GM12878 (cell line): ENCODE results near the gene NFKBIE. TPM values are rescaled to one million over a fixed set of nuclear protein-coding genes. Genes with fewer than 3 reads are reported as not detected.

Experiments used
- ASH2L ChIP-seq: fragments of 300-600, 200-600 bp; sonication (generic); IDR thresholded peaks from 2 replicates; pipeline ENCODE4 v1.6.1; 2017; ENCODE audit warnings: low read depth, mild to moderate bottlenecking, borderline replicate concordance
- ATF7 ChIP-seq: fragments of 450-650 bp; IDR thresholded peaks from 2 replicates; pipeline ENCODE4 v1.6.1; 2016; ENCODE audit warnings: low read depth, mild to moderate bottlenecking
- CBX3 ChIP-seq: fragments of 200-600 bp; sonication (generic); IDR thresholded peaks from 2 replicates; pipeline ENCODE4 v1.6.1; 2016; ENCODE audit warnings: low read depth, borderline replicate concordance
- CBX5 ChIP-seq: sonication (generic); IDR thresholded peaks from 2 replicates; pipeline ENCODE4 v1.6.1; 2016; ENCODE audit warnings: low read depth, moderate library complexity, mild to moderate bottlenecking, inconsistent platforms
- E4F1 ChIP-seq: fragments of 450-650 bp; IDR thresholded peaks from 2 replicates; pipeline ENCODE4 v1.6.1; 2018; ENCODE audit warnings: borderline replicate concordance, mild to moderate bottlenecking; ENCODE audit not compliant: partially characterized antibody
- EED ChIP-seq: sonication (generic); IDR thresholded peaks from 2 replicates; pipeline ENCODE4 v1.6.1; 2016; ENCODE audit warnings: antibody characterized with exemption, low read depth
- FOS ChIP-seq: IDR thresholded peaks from 3 replicates; pipeline ENCODE4 v1.6.1; 2011; ENCODE audit warnings: borderline replicate concordance; ENCODE audit not compliant: insufficient read length; ENCODE audit errors: extremely low read depth
- IKZF1 ChIP-seq: fragments of 450-650 bp; conservative IDR thresholded peaks from 2 replicates; pipeline ENCODE4 v1.6.1; 2017; ENCODE audit warnings: antibody characterized with exemption, mild to moderate bottlenecking
- IKZF2 ChIP-seq, 2 experiments: fragments of 450-650 bp; IDR thresholded peaks; 2 replicates each; pipeline ENCODE4 v1.6.1; 2017; ENCODE audit warnings: mild to moderate bottlenecking in 2 of 2, moderate library complexity in 2 of 2
- IRF3 ChIP-seq: fragments of 450-650 bp; IDR thresholded peaks from 2 replicates; pipeline ENCODE4 v1.6.1; 2014; ENCODE audit warnings: mild to moderate bottlenecking
- NBN ChIP-seq: fragments of 450-650 bp; IDR thresholded peaks from 2 replicates; pipeline ENCODE4 v1.6.1; 2016
- NFXL1 ChIP-seq: fragments of 450-650 bp; IDR thresholded peaks from 2 replicates; pipeline ENCODE4 v1.6.1; 2017; ENCODE audit warnings: antibody characterized with exemption, mild to moderate bottlenecking, borderline replicate concordance
- PML ChIP-seq: IDR thresholded peaks from 2 replicates; pipeline ENCODE4 v1.6.1; 2012; ENCODE audit warnings: low read length, inconsistent platforms
- RAD51 ChIP-seq: fragments of 450-650 bp; IDR thresholded peaks from 2 replicates; pipeline ENCODE4 v1.6.1; 2016; ENCODE audit warnings: moderate library complexity, mild to moderate bottlenecking, inconsistent platforms
- RELB ChIP-seq: fragments of 450-650 bp; IDR thresholded peaks from 2 replicates; pipeline ENCODE4 v1.6.1; 2017; ENCODE audit warnings: low read depth, mild to moderate bottlenecking, moderate library complexity
- RFX5 ChIP-seq: IDR thresholded peaks from 2 replicates; pipeline ENCODE4 v1.6.1; 2011; ENCODE audit warnings: low read depth, low read length, improper control_type of control experiment
- SIN3A ChIP-seq: IDR thresholded peaks from 2 replicates; pipeline ENCODE4 v1.6.1; 2012; ENCODE audit warnings: low read depth, low read length, improper control_type of control experiment
- SRF ChIP-seq, 2 experiments: IDR thresholded peaks; 2 replicates each; pipeline ENCODE4 v1.6.1; 2011; ENCODE audit warnings: low read depth in 2 of 2, low read length in 2 of 2, mild to moderate bottlenecking in 1 of 2, moderate library complexity in 1 of 2
- TARDBP ChIP-seq: IDR thresholded peaks from 2 replicates; pipeline ENCODE4 v1.6.1; 2016; ENCODE audit warnings: borderline replicate concordance
- ZNF622 ChIP-seq: fragments of 450-650 bp; IDR thresholded peaks from 2 replicates; pipeline ENCODE4 v1.6.1; 2017; ENCODE audit warnings: mild to moderate bottlenecking, inconsistent platforms
- polyA plus RNA-seq, 11 experiments: library from polyadenylated mRNA; depleted of rRNA in 4 of 11; unstranded in 6 of 11; stranded (reverse) in 5 of 11; fragments of >200 nt; fragmentation: Nextera tagmentation in 4 of 11; fragmentation: Illumina TruSeq in 1 of 11; extraction: Ambion mirVana in 4 of 11; extraction: Trizol in 1 of 11; gene quantifications; 1 replicate in 1 of 11; 2 replicates in 10 of 11; pipeline versions ENCODE4 v1.2.1 to v1.2.3, GENCODE V29; 2011 to 2016; ENCODE audit warnings: inconsistent platforms in 2 of 11, missing spikeins in 2 of 11, low read depth in 1 of 11
- total RNA-seq, 4 experiments: library from RNA; depleted of rRNA in 3 of 4; stranded (reverse); fragments of >200 nt in 3 of 4; fragmentation: Illumina TruSeq in 1 of 4; extraction: Trizol in 1 of 4; gene quantifications; 2 replicates each; pipeline versions ENCODE4 v1.2.1 to v1.2.3, GENCODE V29; 2013 to 2021
- TF ChIP-seq, protein P1 (sequence below): fragments of 450-650 bp; formaldehyde crosslinking; IDR thresholded peaks from 2 replicates; pipeline ENCODE4 v1.4.0; 2020; ENCODE audit warnings: mild to moderate bottlenecking, moderate library complexity
- TF ChIP-seq, protein P2 (sequence below): IDR thresholded peaks from 2 replicates; pipeline ENCODE4 v1.6.1; 2012; ENCODE audit warnings: low read depth, low read length, improper control_type of control experiment

The NFKBIE gene
- total and polyA plus RNA-seq, 10 of the 15 experiments (the other 5 are each of a cell fraction or from before 2014, with no cell fraction given): 10.4 to 106 (median 38.8) TPM

GRCh38 chr6:44246663-44247337, 18.6 kb downstream of the NFKBIE start, which contains the start of gene HSP90AB1 (continued):
- TF ChIP-seq, protein P1, sequence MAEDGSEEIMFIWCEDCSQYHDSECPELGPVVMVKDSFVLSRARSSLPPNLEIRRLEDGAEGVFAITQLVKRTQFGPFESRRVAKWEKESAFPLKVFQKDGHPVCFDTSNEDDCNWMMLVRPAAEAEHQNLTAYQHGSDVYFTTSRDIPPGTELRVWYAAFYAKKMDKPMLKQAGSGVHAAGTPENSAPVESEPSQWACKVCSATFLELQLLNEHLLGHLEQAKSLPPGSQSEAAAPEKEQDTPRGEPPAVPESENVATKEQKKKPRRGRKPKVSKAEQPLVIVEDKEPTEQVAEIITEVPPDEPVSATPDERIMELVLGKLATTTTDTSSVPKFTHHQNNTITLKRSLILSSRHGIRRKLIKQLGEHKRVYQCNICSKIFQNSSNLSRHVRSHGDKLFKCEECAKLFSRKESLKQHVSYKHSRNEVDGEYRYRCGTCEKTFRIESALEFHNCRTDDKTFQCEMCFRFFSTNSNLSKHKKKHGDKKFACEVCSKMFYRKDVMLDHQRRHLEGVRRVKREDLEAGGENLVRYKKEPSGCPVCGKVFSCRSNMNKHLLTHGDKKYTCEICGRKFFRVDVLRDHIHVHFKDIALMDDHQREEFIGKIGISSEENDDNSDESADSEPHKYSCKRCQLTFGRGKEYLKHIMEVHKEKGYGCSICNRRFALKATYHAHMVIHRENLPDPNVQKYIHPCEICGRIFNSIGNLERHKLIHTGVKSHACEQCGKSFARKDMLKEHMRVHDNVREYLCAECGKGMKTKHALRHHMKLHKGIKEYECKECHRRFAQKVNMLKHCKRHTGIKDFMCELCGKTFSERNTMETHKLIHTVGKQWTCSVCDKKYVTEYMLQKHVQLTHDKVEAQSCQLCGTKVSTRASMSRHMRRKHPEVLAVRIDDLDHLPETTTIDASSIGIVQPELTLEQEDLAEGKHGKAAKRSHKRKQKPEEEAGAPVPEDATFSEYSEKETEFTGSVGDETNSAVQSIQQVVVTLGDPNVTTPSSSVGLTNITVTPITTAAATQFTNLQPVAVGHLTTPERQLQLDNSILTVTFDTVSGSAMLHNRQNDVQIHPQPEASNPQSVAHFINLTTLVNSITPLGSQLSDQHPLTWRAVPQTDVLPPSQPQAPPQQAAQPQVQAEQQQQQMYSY (CRISPR knock-in tag): no peak
- TF ChIP-seq NBN (peak; percentile 98), TARDBP (peak; percentile 79), SIN3A (no peak), RFX5 (no peak), CBX3 (no peak), RAD51 (peak; percentile 43; the same call in 1 of the 2 replicates), SRF (IDR thresholded peaks at IDR 0.05; ENCODE audit: low read depth in 2 of 2, low read length in 2 of 2) (no peak), IKZF1 (no peak), CBX5 (0 out of 2 replicates have a peak, but pooled peaks have one; percentile 47), IKZF2 (IDR thresholded peaks at IDR 0.05) (peak; percentile 2 to 8; a peak in 1 of 4 replicates), E4F1 (peak; percentile 59), IRF3 (no peak), ASH2L (no peak), FOS (no peak), NFXL1 (no peak), EED (no peak), ATF7 (peak; percentile 98), PML (peak; percentile 100), RELB (peak; percentile 88), ZNF622 (no peak)
- TF ChIP-seq, protein P2, sequence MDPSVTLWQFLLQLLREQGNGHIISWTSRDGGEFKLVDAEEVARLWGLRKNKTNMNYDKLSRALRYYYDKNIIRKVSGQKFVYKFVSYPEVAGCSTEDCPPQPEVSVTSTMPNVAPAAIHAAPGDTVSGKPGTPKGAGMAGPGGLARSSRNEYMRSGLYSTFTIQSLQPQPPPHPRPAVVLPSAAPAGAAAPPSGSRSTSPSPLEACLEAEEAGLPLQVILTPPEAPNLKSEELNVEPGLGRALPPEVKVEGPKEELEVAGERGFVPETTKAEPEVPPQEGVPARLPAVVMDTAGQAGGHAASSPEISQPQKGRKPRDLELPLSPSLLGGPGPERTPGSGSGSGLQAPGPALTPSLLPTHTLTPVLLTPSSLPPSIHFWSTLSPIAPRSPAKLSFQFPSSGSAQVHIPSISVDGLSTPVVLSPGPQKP: no peak
